Measurements from ENCODE around the gene LETM1. TPM values are rescaled to one million over a fixed set of nuclear protein-coding genes. Genes with fewer than 3 reads are reported as not detected.

Gene LETM1
- total RNA-seq, 1 experiment from 2014 or later, result 67.3 TPM

GRCh38 chr4:1841201-1841886 lies 14.6 kb downstream of the LETM1 start:
- Histone ChIP-seq H3K79me2 (ENCODE audit: insufficient read depth, low read length) (peaks cover 91% of the 10 kb centered on the region), H2AFZ (ENCODE audit: low read depth, low read length, poor library complexity, severe bottlenecking) (no peak overlapping the region), H3K9me3 (ENCODE audit: control insufficient read depth in 1 of 2, insufficient read depth in 1 of 2, low read depth in 1 of 2, low read length in 2 of 2) (no peaks in the 10 kb centered on the region), H3K27me3 (ENCODE audit: insufficient read depth, low read length) (no peaks in the 10 kb centered on the region), H3K9me2 (ENCODE audit: insufficient read depth) (no peaks in the 10 kb centered on the region), H3K27ac (ENCODE audit: low read depth, low read length) (no peak overlapping the region), H3K36me3 (ENCODE audit: control insufficient read depth in 1 of 2, insufficient read depth in 2 of 2, low read length in 2 of 2) (peaks cover 31 to 49% of the 10 kb centered on the region in 2 experiments; a peak in 3 of 4 replicates), H3K4me3 (replicated peaks in 1 of 2; ENCODE audit: low read depth in 1 of 2, low read length in 2 of 2) (no peak overlapping the region), H3K9ac (ENCODE audit: low read length) (no peak overlapping the region), H3K4me1 (ENCODE audit: control insufficient read depth in 1 of 2, insufficient read depth in 2 of 2, low read length in 2 of 2) (no peaks in the 10 kb centered on the region), H4K20me1 (ENCODE audit: insufficient read depth) (no peaks in the 10 kb centered on the region), H3K4me2 (ENCODE audit: low read length) (no peak overlapping the region)
- no TSS peak for BruUV-seq (replicated peaks)
- no peak for DNase-seq (ENCODE audit: low read depth, low spot score)
- ChIA-PET RAD21 (ENCODE audit: low non-redundant PET in 1 of 2, low total read pairs in 2 of 2, uncharacterized antibody in 2 of 2, unreplicated experiment in 2 of 2) (no interaction called here), POLR2A (no interaction called here), CTCF (no interaction called here)
- no peak for ATAC-seq
- intact Hi-C loops (cut with micrococcal nuclease), result no loop called here
- TF ChIP-seq TCF7L2 (IDR thresholded peaks at IDR 0.05; ENCODE audit: borderline replicate concordance, extremely low read depth, insufficient read depth, insufficient read length), result no peak
- TF ChIP-seq CBX3 (IDR thresholded peaks at IDR 0.05; ENCODE audit: low read depth), result no peak
- no peak for TF ChIP-seq ATF3 (IDR thresholded peaks at IDR 0.05)
- TF ChIP-seq POLR2A (IDR thresholded peaks at IDR 0.05; ENCODE audit: borderline replicate concordance, extremely low read depth, insufficient read depth, insufficient read length), result no peak
- no peak for TF ChIP-seq SRF (IDR thresholded peaks at IDR 0.05; ENCODE audit: low read depth)
- no peak for TF ChIP-seq FOSL1 (IDR thresholded peaks at IDR 0.05; ENCODE audit: low read depth)
- no peak for TF ChIP-seq EZH2 (IDR thresholded peaks at IDR 0.05)
- no peak for TF ChIP-seq ELF1 (IDR thresholded peaks at IDR 0.05; ENCODE audit: borderline replicate concordance, low read depth)
- TF ChIP-seq JUND (IDR thresholded peaks at IDR 0.05), result no peak
- no peak for TF ChIP-seq POLR2AphosphoS5 (IDR thresholded peaks at IDR 0.05; ENCODE audit: low read depth, low read length)
- no peak for TF ChIP-seq ZFX (IDR thresholded peaks at IDR 0.05)
- TF ChIP-seq CEBPB (IDR thresholded peaks at IDR 0.05; ENCODE audit: low read depth), result no peak
- TF ChIP-seq EGR1 (IDR thresholded peaks at IDR 0.05; ENCODE audit: low read depth), result no peak
- no peak for TF ChIP-seq SIN3A (IDR thresholded peaks at IDR 0.05; ENCODE audit: low read depth)
- no peak for TF ChIP-seq SP1 (IDR thresholded peaks at IDR 0.05; ENCODE audit: low read depth)
- TF ChIP-seq ZNF274 (IDR thresholded peaks at IDR 0.05; ENCODE audit: low read depth, low read length), result no peak
- TF ChIP-seq CTCF (IDR thresholded peaks at IDR 0.05 in 2 of 3, conservative IDR thresholded peaks at IDR 0.05 in 1 of 3; ENCODE audit: borderline replicate concordance in 1 of 3, insufficient read depth in 1 of 3, low read depth in 2 of 3, low read length in 2 of 3), result no peak
- no peak for TF ChIP-seq RAD21 (IDR thresholded peaks at IDR 0.05; ENCODE audit: low read depth)
